HEK293 (cell line): ENCODE results near the gene CFP.

Experiments
- CTCF ChIA-PET: fragments of 350-600 bp; formaldehyde crosslinking; extraction: SDS; loops from one replicate; lab custom pipeline; 2021; ENCODE audit warnings: antibody characterized with exemption; lab: Yijun Ruan, JAX
- POLR2A ChIA-PET: fragments of 300-600 bp; formaldehyde crosslinking; extraction: SDS; loops from one replicate; lab custom pipeline; 2020; ENCODE audit warnings: antibody characterized with exemption, inconsistent platforms; lab: Yijun Ruan, JAX
- H3K27ac ChIP-seq: fragments of 200-500 bp; sonication (Bioruptor generic); 2 replicates; pipeline ENCODE4 v1.5.1; 2014; ENCODE audit warnings: low read depth, low read length, control low read depth, inconsistent platforms; ENCODE audit errors: extremely low read depth
- H3K36me3 ChIP-seq, 2 experiments: fragments of 200-500 bp in 1 of 2; sonication (Bioruptor generic) in 1 of 2; 1 replicate in 1 of 2; 2 replicates in 1 of 2; pipeline ENCODE4 v1.5.1; 2014 to 2017; ENCODE audit warnings: inconsistent platforms in 2 of 2, low read length in 2 of 2; ENCODE audit not compliant: control insufficient read depth in 2 of 2, insufficient read depth in 1 of 2
- H3K4me1 ChIP-seq: fragments of 200-500 bp; sonication (Bioruptor generic); 2 replicates; pipeline ENCODE4 v1.5.1; 2014; ENCODE audit warnings: mild to moderate bottlenecking, low read length, inconsistent platforms; ENCODE audit not compliant: control insufficient read depth, insufficient read depth
- H3K4me3 ChIP-seq: 2 replicates; pipeline ENCODE4 v1.5.1; 2011; ENCODE audit warnings: low read depth, mild to moderate bottlenecking, control low read depth, low read length, moderate library complexity
- H3K9me3 ChIP-seq: fragments of 200-500 bp; sonication (Bioruptor generic); 2 replicates; pipeline ENCODE4 v1.5.1; 2014; ENCODE audit warnings: low read depth, low read length, inconsistent platforms; ENCODE audit not compliant: control insufficient read depth, insufficient read depth
- EGR2 ChIP-seq: fragments of 450-650 bp; formaldehyde crosslinking; IDR thresholded peaks from 2 replicates; pipeline ENCODE4 v1.5.1; 2016; ENCODE audit warnings: low read depth, missing biosample characterization, missing genetic modification characterization
- IKZF3 ChIP-seq: fragments of 450-650 bp; IDR thresholded peaks from 2 replicates; pipeline ENCODE4 v1.5.0; 2018; ENCODE audit warnings: missing biosample characterization, mild to moderate bottlenecking, missing genetic modification characterization, moderate library complexity
- SETDB1 ChIP-seq: IDR thresholded peaks from one replicate; pipeline ENCODE4 v1.6.1; 2017; ENCODE audit warnings: mild to moderate bottlenecking, low read length, moderate library complexity, mixed read lengths; ENCODE audit not compliant: insufficient read length
- ZBTB20 ChIP-seq: fragments of 450-650 bp; formaldehyde crosslinking; IDR thresholded peaks from 2 replicates; pipeline ENCODE4 v1.5.1; 2016; ENCODE audit warnings: missing biosample characterization, missing genetic modification characterization
- ZIC2 ChIP-seq: fragments of 450-650 bp; formaldehyde crosslinking; IDR thresholded peaks from 2 replicates; pipeline ENCODE4 v1.5.1; 2016; ENCODE audit warnings: missing biosample characterization, missing genetic modification characterization
- ZNF114 ChIP-seq: fragments of 450-650 bp; formaldehyde crosslinking; IDR thresholded peaks from 2 replicates; pipeline ENCODE4 v1.5.0; 2017; ENCODE audit warnings: missing biosample characterization, missing genetic modification characterization
- ZNF239 ChIP-seq: fragments of 450-650 bp; formaldehyde crosslinking; IDR thresholded peaks from 2 replicates; pipeline ENCODE4 v1.5.1; 2016; ENCODE audit warnings: missing biosample characterization, missing genetic modification characterization
- ZNF366 ChIP-seq: fragments of 450-650 bp; formaldehyde crosslinking; conservative IDR thresholded peaks from 2 replicates; pipeline ENCODE4 v1.5.1; 2016; ENCODE audit warnings: missing biosample characterization, missing genetic modification characterization
- ZNF37A ChIP-seq: fragments of 450-650 bp; IDR thresholded peaks from 2 replicates; pipeline ENCODE4 v1.5.1; 2018; ENCODE audit warnings: missing biosample characterization, missing genetic modification characterization
- ZNF423 ChIP-seq: fragments of 450-650 bp; formaldehyde crosslinking; IDR thresholded peaks from 2 replicates; pipeline ENCODE4 v1.5.1; 2016; ENCODE audit warnings: missing biosample characterization, missing genetic modification characterization
- ZNF555 ChIP-seq: fragments of 450-650 bp; formaldehyde crosslinking; conservative IDR thresholded peaks from 2 replicates; pipeline ENCODE4 v1.5.1; 2017; ENCODE audit warnings: missing biosample characterization, mild to moderate bottlenecking, missing genetic modification characterization, inconsistent platforms
- ZNF660 ChIP-seq: fragments of 450-650 bp; IDR thresholded peaks from 2 replicates; pipeline ENCODE4 v1.5.1; 2018; ENCODE audit warnings: missing biosample characterization, mild to moderate bottlenecking, missing genetic modification characterization
- ZNF791 ChIP-seq: fragments of 450-650 bp; formaldehyde crosslinking; IDR thresholded peaks from 2 replicates; pipeline ENCODE4 v1.5.1; 2016; ENCODE audit warnings: missing biosample characterization, missing genetic modification characterization
- TF ChIP-seq, protein P1 (sequence below): fragments of 450-650 bp; formaldehyde crosslinking; optimal IDR thresholded peaks from 2 replicates; pipeline ENCODE3; 2016; ENCODE audit warnings: missing biosample characterization, mild to moderate bottlenecking, missing genetic modification characterization
- TF ChIP-seq, protein P2 (sequence below): fragments of 450-650 bp; formaldehyde crosslinking; IDR thresholded peaks from 2 replicates; pipeline ENCODE4 v1.5.1; 2016; ENCODE audit warnings: missing biosample characterization, missing genetic modification characterization
- TF ChIP-seq, protein P3 (sequence below): fragments of 450-650 bp; formaldehyde crosslinking; IDR thresholded peaks from 2 replicates; pipeline ENCODE4 v1.5.1; 2017; ENCODE audit warnings: missing biosample characterization, missing genetic modification characterization

CFP gene

DNA sequence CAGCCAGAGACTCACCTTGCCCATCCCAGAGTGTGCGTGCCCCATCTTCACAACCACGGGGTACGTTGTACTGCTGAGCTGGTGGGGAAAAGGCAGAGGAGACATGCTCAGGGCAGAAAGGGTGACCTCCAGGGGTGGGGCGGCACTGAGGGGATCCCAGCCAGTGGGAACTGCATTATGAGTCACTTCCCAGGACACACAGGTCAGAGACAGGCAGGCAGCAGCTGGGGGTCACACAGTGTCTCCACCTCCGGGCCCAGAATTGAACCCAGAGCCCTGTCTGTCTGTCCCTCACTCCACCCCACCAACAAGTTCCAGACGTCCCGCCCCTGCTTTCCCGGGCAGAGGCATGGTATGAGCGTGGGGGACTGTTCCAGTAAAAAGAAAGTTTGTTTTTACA lies 52.3 kb downstream of the CFP start:
- ChIA-PET POLR2A (no interaction called here), CTCF (no interaction called here)
- Histone ChIP-seq H3K4me3 (no peak overlapping the region), H3K9me3 (no peaks in the 10 kb centered on the region), H3K4me1 (no peaks in the 10 kb centered on the region), H3K36me3 (no peaks in the 10 kb centered on the region), H3K27ac (no peak overlapping the region)
- TF ChIP-seq, protein P1, sequence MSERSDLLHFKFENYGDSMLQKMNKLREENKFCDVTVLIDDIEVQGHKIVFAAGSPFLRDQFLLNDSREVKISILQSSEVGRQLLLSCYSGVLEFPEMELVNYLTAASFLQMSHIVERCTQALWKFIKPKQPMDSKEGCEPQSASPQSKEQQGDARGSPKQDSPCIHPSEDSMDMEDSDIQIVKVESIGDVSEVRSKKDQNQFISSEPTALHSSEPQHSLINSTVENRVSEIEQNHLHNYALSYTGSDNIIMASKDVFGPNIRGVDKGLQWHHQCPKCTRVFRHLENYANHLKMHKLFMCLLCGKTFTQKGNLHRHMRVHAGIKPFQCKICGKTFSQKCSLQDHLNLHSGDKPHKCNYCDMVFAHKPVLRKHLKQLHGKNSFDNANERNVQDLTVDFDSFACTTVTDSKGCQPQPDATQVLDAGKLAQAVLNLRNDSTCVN (tag by site-specific recombination) = no peak
- TF ChIP-seq EGR2 (tag by site-specific recombination) (peak; percentile 38; the same call in 1 of the 2 replicates), ZNF114 (tag by site-specific recombination) (no peak), ZIC2 (tag by site-specific recombination) (0 out of 2 replicates have a peak, but pooled peaks have one; percentile 23), ZNF37A (tag by site-specific recombination) (no peak), ZNF239 (tag by site-specific recombination) (no peak), ZNF423 (no peak), ZNF366 (tag by site-specific recombination) (no peak)
- TF ChIP-seq, protein P2, sequence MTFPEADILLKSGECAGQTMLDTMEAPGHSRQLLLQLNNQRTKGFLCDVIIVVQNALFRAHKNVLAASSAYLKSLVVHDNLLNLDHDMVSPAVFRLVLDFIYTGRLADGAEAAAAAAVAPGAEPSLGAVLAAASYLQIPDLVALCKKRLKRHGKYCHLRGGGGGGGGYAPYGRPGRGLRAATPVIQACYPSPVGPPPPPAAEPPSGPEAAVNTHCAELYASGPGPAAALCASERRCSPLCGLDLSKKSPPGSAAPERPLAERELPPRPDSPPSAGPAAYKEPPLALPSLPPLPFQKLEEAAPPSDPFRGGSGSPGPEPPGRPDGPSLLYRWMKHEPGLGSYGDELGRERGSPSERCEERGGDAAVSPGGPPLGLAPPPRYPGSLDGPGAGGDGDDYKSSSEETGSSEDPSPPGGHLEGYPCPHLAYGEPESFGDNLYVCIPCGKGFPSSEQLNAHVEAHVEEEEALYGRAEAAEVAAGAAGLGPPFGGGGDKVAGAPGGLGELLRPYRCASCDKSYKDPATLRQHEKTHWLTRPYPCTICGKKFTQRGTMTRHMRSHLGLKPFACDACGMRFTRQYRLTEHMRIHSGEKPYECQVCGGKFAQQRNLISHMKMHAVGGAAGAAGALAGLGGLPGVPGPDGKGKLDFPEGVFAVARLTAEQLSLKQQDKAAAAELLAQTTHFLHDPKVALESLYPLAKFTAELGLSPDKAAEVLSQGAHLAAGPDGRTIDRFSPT (tag by site-specific recombination) = no peak

DNA sequence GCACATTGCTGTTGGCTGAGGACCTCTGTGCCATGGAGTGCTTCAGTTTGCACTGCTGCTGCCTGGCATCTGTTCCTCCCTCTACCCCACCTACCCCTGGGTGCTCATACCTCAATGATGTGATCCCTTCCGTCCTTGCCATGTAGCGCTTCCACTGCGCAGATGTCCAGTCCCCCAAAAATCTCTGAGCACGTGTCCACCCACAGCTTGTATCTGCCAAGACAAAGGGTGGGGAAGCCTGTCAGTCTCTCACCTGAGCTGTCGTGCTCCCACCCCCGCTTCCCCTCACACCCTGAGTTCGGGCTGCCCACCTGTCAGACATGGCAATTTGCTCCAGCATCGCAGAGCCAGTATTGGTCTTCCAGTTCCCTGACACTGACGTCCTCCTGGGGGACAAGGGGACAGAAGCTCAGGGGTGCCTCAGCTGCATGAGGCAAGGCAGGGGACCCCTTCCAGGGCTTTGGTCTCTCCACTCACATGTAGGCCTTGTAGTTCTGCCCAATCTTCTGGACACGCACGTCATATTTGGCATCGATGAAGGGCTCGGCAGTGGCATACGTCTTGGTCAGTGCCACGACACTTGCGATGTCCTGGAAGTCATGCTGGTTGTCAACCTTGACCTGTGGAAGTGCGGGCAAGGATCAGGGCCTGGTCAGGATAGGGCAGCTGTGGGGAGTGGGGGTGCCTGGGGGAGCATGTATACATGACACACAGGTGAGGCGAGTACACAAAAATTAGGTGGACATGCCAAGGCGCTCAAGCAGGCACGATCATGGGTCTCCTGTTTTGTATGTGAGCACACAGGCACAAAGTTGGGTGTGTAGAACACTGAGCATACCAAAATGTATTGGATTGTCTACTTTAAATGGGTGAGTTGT lies 53.5 kb downstream of the CFP start:
- ChIA-PET POLR2A (no interaction called here), CTCF (no interaction called here)
- no peaks in the 10 kb centered on the region for H3K4me1 ChIP-seq
- TF ChIP-seq SETDB1 (no peak), ZNF555 (tag by site-specific recombination) (no peak), ZNF660 (tag by site-specific recombination) (no peak), ZNF791 (tag by site-specific recombination) (no peak), ZBTB20 (tag by site-specific recombination) (no peak), IKZF3 (tag by site-specific recombination) (no peak)
- TF ChIP-seq, protein P3, sequence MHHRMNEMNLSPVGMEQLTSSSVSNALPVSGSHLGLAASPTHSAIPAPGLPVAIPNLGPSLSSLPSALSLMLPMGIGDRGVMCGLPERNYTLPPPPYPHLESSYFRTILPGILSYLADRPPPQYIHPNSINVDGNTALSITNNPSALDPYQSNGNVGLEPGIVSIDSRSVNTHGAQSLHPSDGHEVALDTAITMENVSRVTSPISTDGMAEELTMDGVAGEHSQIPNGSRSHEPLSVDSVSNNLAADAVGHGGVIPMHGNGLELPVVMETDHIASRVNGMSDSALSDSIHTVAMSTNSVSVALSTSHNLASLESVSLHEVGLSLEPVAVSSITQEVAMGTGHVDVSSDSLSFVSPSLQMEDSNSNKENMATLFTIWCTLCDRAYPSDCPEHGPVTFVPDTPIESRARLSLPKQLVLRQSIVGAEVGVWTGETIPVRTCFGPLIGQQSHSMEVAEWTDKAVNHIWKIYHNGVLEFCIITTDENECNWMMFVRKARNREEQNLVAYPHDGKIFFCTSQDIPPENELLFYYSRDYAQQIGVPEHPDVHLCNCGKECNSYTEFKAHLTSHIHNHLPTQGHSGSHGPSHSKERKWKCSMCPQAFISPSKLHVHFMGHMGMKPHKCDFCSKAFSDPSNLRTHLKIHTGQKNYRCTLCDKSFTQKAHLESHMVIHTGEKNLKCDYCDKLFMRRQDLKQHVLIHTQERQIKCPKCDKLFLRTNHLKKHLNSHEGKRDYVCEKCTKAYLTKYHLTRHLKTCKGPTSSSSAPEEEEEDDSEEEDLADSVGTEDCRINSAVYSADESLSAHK (tag by site-specific recombination) = no peak
- H3K27ac ChIP-seq = no peak overlapping the region
- H3K36me3 ChIP-seq = peaks cover 0 to 8% of the 10 kb centered on the region in 2 experiments; a peak in 1 of 3 replicates
- no peaks in the 10 kb centered on the region for H3K9me3 ChIP-seq
- H3K4me3 ChIP-seq = no peak overlapping the region
